ENCODE data around the gene MCF2L2. TPM values are rescaled to one million over a fixed set of nuclear protein-coding genes. Genes with fewer than 3 reads are reported as not detected.
A peak's percentile ranks its signal among the peaks of the same experiment; 100 is the strongest.

The MCF2L2 gene
- total RNA-seq (2014; rRNA removed; shearing (Covaris generic)) = 0.38 and 0.42 TPM in 2 replicates

DNA sequence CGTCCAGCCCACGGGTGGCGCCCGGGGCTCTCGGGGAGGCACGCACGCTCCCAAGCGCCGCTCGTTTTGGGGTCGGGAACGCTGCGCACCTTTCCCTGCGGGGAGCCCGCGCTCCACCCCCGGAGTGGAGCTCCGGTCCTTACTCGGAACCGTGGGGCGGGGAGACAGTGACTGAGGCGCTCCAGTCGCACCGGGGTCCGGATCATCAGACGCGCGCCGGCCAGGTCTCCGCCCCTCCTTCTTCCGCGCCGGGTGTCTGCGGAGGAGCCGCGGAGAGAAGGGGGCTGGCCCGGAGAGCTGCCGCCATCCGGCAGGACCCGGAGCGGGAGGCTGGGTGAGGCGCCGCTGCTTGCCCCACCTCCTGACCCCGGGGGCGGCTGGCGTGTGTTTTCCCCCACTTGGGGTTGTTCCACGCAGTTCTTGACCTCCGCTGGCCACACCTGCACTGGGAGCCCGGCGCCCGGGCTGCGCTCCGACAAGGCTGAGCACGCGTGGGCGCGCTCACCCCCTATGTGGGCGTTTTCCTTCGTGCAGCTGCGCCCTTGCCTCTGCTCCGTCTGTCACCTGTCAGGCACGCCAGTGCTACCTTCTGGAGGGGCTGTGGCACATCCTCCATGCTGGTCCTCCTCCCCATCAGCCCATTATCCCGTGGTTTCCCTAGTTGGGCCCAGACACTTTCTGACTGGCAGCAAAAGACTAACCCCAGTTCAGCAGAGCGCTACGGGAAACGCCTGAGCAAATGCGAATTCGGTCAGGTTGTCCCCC, at the start of gene MCF2L2:
Gene MCF2L2, minus strand, starts transcription at position 173 of the 765 bp plus-strand sequence. CDS start 642 bp downstream, outside the sequence.

DNA sequence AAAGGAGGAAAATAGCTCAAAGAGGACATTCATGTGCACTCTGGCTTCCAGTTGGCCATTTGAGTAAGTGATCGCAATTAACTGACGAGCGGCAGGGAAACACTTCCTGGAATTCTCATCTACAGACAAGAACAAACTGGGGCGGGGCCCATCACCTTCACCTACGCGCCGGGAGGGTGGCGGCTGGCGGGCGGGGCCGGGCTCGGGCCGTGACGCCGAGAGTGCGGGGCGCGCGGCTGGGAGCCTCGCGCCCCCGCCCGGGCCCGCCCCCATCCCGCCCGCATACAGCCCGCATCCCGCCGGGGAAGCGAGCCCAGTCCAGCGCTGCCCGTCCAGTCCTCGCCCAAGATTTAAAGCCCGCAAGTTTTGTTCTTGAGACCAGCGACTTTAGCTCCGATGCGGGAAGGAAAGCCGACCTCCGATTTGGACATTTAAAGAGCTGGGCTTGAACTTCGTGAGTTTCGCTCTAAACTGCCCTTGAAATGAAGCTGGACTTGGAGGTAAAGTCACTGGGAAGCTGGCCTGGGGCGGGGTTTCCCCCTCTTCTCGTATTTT, 175.4 kb downstream of the MCF2L2 start, which contains the start of gene B3GNT5:
Gene B3GNT5, plus strand, starts transcription at position 281 of the 555 bp plus-strand sequence. CDS start 16,546 bp downstream, outside the sequence.

Small RNA genes lying within 50 kb of the gene (small RNA-seq; reads per million reads assigned to genes)
- gene RF00092 = not detected
- not detected for gene RF00394
- gene RF01241 = not detected
- gene RNA5SP151 = 0.17 reads per million
- 0.54 reads per million, percentile 29 among the genes with 10 or more reads in this experiment for gene SNORA63D

Other genes starting within 250 kb of the MCF2L2 start
- 3.1 and 4.4 TPM in 2 replicates for gene B3GNT5, start 175.4 kb downstream of the MCF2L2 start, total RNA-seq (2014; rRNA removed; shearing (Covaris generic))
- gene KLHL6, start 127.1 kb upstream of the MCF2L2 start, total RNA-seq (2014; rRNA removed; shearing (Covaris generic)) = not detected in 2 replicates
- gene KLHL24, start 207.0 kb upstream of the MCF2L2 start, total RNA-seq (2014; rRNA removed; shearing (Covaris generic)) = 15.1 and 18.3 TPM in 2 replicates